Left lobe of liver (tissue), 2 donors: ENCODE results near the gene GXYLT2. TPM values are rescaled to one million over a fixed set of nuclear protein-coding genes. Genes with fewer than 3 reads are reported as not detected.
A peak's percentile ranks its signal among the peaks of the same experiment; 100 is the strongest.

Experiments used
- ATAC-seq: fragments of 200-7000 bp; cut with Tn5 transposase; one replicate; pipeline ENCODE4 v1.9.1; 2020; ENCODE audit warnings: mild to moderate bottlenecking, moderate library complexity
- DNase-seq: peaks from one replicate; pipeline ENCODE4 v3.0.0-alpha.2; 2020; ENCODE audit warnings: low spot score
- total RNA-seq: library from RNA; stranded (reverse); gene quantifications from one replicate; pipeline ENCODE4 v1.2.1, GENCODE V29; 2021
- donor health status: DM: no; HTN: no; CAD: no; lungs with moderate emphysema.
- donor health status: DM: no; HTN: yes; CAD: no.

Gene GXYLT2
- total RNA-seq, 1 donor from 2014 or later, result 0.20 TPM

DNA sequence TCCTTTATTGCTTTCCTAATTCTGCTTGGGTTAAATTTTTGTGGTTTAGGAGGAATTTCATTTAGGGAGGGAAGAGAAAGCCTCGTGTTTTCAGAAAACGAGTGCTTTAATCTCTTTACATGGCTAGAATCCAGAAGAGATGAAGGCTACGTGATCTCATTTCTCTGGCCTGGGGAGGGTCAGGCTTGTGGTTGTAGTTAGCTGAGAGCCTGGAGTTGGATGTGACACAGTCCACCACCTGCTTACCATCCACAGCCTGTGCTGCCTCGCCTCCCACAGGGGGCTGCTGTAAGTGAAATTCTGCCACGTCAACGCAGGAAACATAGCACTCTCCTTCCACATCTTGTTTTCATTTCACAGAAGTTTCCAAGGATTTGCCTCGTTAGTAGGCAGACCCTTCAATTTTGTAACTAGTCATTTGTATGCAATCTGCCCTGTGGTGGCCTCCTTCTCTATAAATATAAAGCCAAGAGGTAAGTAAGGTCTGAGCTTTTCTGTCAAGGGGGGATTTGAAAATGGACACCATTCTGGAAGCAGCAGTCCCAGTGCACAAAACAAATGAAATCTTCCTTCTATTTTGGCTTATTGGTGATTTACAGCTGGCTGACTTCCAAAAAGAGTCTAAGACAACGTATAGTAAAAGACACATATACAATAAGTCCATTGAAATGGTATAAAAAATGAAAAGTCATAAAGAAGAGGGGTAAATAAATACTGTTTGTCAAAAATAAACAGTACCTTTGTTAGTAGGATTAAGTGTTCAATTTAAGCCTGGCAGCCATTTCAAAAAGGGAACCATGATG lies 3.4 kb downstream of the GXYLT2 start:
- ATAC-seq (no peak), DNase-seq (no peak)

DNA sequence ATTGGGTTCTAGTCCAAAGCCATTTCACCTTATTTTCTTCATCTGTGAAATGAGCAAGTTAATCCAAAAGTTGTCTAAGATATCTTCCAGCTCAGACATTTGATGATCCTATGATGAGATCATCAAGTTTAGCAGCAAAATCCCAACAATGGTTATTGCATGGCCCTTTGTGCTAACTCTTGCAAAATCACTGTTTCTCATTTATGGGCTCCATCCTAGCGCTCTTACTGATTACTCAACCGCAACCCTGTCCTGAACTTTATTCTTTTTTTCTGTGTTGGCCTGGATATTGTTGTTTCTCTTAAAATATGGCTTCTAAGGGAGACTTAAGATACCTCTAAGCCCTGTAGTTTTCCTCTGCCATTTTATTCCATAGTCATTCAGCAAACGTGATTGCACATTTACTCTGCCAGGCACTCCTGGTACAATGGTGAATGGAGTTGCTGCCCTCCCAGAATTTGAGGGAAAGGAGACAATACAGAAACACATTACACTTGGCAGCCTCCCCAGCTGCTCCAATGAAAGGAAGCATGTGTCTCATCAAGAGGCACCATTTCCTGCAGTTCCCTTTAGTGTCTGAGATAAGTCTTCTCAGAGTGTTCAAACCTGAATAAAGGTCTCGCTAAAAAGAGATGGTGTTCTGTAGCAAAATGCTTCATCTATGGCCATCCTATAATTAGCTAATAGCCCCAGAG lies 4.4 kb downstream of the GXYLT2 start:
- peak; percentile 32 for ATAC-seq
- no peak for DNase-seq

DNA sequence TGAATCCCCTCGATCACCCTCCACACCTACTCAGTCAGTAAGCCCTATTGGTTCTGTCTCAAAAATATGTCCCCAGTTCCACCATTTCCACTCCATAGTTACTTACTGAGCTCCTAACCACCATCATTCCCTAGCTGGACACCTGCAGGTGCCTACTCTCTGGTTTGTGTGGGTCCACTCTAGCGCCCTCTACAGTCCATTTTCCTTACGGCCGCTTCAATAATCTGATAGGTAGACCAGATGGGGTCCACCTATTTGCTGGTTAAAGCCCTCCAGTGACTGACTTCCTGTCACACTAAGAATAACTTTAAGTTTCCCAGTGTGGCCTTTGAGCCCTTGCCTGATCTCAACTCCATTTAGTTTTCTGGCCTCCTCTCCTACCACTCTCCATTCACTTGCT lies 5.0 kb downstream of the GXYLT2 start:
- DNase-seq, result no peak
- ATAC-seq, result no peak

DNA sequence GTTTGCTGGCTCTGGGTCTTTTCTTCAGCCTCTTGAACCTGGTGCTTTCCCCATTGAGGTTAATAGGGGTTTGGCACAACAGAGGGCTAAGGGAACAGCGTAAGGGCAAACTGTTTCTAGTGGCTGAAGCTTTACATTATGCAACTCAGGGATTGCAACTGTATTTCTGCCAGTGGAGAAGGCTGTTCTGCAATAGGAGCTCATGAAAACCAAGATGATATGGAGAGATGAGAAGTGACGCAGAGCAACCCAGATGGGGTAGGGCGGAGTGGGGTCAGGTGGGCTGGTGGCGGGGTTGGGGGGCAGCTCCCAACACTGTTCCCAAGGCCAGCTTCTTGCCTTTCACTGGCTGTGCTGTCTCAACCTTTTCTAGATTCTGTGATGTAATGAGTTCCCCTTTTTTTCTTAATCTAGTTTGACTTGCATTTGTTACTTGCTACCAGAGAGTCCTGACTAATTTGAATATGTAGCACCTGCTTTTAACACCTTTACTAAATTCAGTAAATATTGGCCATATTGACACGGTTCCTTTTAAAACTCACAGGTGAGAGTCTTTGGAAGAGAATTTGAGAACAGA lies 7.2 kb downstream of the GXYLT2 start:
- DNase-seq (no peak), ATAC-seq (no peak)

DNA sequence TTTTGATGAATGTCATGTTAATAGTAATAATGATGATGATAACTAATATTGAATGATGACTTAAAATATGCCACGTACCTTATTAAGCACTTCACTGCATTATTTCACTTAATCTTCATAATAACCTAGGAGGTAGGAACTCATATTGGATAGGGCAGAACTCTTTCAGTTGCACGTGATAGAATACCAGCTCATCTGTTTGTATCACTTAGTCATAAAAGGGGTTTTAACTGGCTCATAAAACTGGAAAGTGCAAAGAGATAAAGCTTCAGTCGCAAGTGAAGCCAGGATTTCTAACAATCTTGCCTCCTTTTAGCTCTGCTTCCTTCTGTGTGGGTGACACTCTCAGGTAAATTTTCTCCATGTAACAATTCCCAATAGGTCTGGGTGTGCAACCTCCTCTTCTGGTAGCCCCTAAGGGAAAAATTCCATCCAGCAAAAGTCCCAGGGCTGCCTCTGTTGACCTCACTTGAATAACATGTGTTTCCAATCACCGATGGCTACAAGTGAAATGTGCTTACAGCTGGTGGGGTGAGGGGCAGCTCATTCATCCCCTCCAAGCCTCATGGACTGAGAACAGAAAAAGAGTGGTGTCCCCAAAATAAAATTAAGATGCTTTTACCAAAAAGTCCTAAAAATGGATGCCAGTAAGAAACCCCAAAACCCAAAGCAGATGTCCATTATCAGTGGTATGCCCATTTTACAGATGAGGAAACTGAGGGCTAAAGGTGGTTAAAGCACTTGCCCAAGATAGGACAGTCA lies 9.3 kb downstream of the GXYLT2 start:
- no peak for ATAC-seq
- no peak for DNase-seq

DNA sequence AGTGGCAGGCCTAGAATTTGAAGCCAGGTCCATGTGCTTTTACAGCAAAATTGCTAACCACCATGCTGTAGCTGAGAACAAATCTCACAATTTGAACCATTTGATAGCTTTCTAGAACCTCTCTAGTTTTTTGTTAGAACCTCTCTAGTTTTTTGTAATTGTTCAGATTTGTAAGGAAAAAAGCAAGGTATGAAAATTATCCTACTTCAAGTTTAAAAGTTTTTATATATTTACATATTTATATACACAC lies 9.8 kb downstream of the GXYLT2 start:
- ATAC-seq, result no peak
- no peak for DNase-seq

DNA sequence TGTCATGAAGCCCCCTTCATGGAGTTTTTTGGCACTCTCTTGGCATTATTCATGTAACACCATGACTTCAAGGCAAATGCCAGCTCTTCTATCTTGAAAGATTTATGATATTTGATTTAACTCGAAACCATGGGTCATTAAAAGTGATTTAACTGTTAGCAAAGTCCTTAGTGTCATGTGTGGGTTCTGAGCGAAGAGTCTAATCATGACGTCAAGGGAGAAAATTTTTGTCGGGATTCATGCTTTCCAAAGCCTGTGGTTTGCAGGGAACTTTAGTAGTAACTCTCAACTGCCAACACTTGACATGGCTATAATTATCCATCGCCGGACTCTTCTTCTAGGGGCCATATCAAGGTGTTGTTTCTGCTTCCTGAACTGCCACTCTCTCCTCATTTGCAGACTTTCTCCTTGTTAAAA lies 11.5 kb downstream of the GXYLT2 start:
- no peak for ATAC-seq

DNA sequence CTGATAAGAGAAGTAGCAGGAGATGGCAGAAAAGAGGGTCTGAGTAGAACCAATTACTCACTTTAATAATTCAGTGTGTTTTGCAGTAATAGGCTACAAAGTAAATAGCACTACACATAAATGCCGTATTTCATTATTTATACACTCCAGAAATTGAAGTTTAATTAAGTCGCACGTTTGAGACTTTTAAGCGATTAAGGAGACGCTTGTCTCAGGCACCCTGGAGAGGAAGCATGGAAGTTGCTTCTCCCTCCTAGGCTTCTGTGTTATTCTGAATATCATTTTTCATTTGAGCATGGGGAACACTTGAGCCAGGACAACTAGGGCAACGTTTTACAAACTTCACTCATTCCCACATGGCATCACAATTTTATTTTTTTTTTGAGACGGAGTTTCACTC lies 12.2 kb downstream of the GXYLT2 start:
- DNase-seq (no peak), ATAC-seq (no peak)

More for the DNA sequence above, 11.5 kb downstream of the GXYLT2 start:
- no peak for DNase-seq

DNA sequence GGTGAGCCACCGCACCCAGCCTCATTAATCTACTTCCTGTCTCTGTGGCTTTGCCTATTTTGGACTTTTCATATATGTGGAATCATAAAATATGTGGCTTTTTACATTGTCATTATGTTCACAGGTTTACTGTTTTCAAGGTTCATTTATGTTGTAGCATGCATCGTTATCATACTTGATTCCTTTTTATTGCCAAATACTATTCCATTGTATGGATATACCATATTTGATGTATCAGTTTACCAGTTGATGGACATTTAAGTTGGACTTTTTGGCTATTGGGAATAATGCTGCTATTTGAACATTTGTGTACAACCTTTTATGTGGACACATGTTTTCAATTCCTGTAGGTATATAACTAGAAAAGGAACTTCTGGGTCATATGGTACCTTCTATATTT lies 14.0 kb downstream of the GXYLT2 start:
- DNase-seq (no peak), ATAC-seq (no peak)

DNA sequence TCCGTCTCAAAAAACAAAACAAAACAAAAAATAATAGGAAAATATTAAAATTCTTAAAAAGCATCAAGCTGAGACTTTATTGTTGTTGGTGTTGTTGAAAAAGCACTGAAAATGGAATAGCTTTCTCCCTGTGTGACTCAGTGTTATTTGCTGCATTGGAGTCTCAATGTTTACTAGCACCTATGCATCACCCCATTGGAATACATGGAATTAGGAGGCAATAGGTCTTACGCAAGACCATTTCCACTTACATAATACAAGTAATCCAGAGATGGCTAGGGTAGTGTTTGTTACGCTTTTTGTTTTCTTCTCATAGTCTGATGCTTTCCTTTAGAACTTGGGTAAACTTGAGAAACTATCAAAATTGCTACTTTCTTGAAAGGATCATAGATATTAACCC lies 15.2 kb downstream of the GXYLT2 start:
- ATAC-seq, result no peak

DNA sequence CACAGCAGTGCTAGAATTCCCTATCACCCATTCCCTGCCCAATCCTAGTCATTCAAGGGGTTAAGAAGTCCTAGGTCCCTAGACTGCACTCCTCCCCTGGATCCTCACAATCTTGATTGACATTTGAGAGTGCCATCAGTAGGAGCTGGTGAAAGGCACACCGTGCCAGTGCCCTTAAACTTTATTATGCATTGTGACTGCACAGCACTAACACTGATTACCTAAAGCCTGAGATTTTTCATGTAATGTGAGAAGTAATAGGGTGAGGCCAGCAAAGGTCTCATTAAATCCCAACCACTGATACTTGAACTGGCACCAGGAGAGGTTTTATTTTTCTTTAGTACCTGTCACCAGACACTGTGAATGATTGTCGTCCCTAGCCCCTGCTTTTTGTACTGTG lies 16.3 kb downstream of the GXYLT2 start:
- no peak for DNase-seq
- no peak for ATAC-seq

More for the DNA sequence above, 15.2 kb downstream of the GXYLT2 start:
- no peak for DNase-seq

DNA sequence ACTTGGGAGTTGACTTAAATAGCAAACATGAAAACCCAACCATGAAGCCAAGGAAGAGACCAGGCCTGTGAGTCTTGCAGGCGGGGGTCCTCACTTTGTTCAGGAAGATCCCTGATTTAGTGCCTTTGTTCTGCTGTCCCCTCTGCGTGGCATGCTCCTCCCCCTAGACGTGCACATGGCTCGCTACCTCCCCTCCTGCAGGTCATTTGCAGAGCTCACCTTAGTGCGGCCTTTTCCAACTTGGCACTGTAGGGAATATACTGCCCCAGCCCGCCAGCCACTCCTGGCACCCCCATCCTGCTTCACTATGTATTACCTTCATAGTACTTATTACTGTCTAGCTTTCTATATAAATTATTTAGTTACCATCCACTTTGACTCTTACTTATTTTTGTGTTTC lies 18.3 kb downstream of the GXYLT2 start:
- DNase-seq (no peak), ATAC-seq (no peak)

DNA sequence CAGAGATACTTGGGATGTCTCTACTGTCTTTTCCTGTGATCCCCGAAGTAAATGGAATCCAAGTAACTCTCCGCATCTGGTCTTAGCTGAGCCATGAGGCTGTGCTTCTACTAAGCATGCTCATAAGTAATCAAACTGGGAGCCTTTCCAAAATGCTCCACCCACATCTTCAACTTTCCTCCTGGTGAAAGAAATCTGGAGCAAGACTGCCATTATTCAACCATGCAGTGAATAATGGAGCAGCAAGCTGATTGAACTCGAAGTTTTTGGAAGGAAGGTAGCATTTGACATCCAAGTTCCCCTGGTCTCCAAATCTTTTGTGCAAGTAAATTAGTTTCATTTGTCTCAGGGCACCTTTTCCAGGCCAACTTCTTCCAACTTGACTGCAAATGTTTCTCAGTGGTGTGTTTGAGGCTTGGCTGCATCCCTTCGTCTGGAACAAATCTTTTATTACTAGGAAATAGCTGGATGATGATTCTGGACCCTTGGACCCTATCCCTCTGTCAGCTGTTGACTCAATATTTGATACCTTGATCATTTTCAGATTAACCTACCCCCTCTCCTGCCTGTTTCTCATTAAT lies 19.4 kb downstream of the GXYLT2 start:
- DNase-seq (no peak), ATAC-seq (peak; percentile 55)

DNA sequence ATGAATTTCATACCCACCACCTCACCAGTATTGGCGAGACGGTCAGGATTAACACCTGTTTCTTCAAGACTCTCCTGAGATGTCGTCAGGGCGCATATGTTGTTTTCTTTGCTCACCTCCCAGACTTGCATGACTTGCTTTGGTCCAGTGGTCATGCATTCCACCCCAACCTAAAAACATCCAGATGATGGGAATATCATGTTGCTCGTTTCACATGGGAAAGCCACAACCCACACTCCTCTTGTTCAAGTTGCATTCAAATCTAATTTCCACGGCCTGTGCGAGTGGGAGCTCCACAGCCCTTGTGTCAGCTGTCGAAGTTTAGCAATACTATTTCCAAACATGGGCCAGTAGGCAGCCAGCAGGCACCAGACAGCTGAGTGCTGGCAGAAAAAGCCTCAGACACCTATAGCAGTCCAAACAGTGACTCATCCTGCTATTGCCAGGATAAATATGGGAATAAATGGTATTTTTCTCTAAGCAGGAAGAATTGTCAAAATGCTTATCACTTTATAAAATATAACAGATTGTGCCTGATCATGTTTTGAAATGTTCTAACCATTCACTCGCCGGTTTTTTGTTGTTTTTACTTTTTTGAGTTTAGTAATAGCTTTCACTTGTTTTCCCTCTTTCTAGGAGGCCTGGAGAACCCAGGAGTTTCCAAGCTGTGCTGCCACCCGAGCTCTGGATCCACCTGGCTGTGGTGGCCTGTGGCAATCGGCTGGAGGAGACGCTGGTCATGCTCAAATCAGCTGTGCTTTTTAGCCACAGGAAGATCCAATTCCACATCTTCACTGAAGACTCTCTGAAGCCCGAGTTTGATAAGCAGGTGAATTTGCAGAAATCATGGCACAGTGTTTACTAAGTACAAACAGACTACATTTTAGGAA lies 20.1 kb downstream of the GXYLT2 start:
- DNase-seq (peak; percentile 52), ATAC-seq (peak; percentile 97)

DNA sequence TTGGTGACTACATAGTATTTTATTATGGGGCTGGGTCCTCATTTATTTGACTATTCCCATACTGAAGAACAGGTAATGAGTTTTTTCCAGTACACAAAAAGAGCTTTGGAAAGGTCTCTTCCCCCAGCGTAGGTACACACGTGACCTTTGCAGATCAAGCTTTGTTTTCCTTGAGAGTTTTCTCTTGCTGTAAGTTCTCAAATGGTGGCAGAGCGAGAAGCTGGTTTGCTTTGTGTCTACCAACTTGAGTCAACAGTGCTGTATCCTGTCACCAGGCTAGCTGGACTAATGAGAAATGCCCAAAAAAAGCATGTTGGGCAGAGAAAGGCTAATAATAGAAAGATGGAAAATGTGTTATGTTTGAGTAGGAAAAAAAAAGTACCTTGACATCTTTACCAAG lies 21.7 kb downstream of the GXYLT2 start:
- no peak for DNase-seq
- no peak for ATAC-seq

DNA sequence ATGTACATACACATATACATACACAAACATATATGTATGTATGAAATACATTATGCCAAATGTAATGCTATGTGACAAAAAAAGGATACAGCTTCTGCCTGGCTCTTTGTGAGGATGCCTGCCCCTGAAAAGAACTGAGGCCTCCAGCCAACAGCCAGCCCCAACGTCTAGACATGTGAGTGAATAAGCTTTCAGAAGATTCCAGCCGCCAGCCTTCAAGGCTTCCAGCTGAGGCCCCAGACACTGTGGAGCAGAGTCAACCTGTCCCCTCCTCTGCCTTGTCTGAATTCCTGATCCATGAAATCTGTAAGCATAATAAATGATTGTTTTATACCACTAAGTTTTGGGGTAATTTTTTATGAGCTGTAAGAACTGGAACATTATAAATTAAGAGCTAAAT lies 24.7 kb downstream of the GXYLT2 start:
- ATAC-seq (no peak), DNase-seq (no peak)

DNA sequence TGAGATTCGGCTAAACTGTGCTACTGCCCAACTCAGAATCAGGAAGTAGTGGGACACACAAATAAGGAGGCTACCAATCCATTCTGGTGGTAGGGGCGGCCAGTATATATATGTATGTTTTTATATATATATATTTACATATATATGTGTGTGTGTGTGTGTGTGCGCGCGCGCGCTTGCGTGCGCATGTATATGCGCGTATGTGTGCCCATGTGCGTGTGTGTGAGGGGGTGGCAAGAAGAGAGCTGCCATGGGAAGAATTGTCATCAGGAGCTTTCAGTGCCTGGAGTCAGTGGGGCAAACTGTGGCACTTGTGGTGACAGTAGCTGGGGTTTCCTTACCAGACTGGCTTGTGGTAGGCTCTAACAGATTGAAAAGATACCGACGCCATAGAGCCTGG lies 26.5 kb downstream of the GXYLT2 start:
- DNase-seq (no peak), ATAC-seq (no peak)

DNA sequence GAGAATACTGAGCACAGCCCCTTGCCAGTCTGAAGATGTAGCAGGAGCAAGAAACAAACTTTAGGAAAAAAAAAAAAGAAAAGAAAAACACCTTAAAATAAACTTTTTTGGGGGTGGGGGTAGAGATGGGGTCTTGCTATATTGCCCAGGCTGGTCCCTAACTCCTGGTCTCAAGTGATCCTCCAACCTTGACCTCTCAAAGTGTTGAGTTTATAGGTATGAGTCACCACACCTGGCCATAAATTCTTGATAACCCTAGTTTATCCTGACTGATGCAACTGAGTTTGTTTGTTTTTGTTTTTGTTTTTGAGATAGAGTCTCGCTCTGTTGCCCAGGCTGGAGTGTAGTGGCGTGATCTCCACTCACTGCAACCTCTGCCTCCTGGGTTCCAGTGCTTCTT lies 28.4 kb downstream of the GXYLT2 start:
- ATAC-seq (no peak), DNase-seq (no peak)

DNA sequence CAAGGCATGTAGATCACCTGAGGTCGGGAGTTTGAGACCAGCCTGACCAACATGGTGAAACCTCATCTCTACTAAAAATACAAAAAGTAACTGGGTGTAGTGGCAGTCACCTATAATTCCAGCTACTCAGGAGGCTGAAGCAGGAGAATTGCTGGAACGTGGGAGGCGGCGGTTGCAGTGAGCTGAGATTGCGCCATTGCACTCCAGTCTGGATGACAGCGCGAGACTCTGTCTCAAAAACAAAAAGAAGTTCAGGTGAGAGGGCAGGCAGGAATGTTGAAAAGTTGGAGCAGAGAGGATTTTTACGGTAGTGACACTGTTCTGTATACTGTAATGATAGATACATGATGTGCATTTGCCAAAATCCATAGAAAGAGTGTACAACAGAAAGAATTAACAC lies 31.7 kb downstream of the GXYLT2 start:
- DNase-seq (no peak), ATAC-seq (no peak)

DNA sequence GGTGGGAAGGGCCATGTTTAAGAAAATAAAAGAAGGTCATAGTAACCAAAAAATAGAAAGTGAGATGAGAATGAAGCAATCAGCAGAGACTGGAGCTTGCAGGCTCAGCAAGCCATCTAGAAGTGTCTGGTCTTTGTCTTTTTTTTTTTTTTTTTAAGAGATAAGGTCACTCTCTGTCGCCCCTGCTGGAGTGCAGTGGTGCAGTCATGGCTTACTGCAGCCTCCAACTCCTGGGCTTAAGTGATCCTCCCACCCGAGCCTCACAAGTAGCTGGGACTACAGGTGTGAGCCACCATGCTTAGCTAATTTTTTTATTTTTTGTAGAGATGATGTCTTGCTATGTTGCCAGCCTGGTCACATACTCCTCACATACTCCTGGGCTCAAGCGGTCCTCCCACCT lies 36.2 kb downstream of the GXYLT2 start:
- no peak for DNase-seq
- ATAC-seq, result no peak
